Endodermal cell (in vitro differentiated cells): Measurements from ENCODE around the gene FXN. TPM values are rescaled to one million over a fixed set of nuclear protein-coding genes. Genes with fewer than 3 reads are reported as not detected.

Experiments
- DNase-seq: peaks from one replicate; pipeline ENCODE4 v3.0.0-alpha.2; 2017
- H3K27ac ChIP-seq: 2 replicates; pipeline ENCODE4 v1.5.1; 2013; ENCODE audit warnings: mild to moderate bottlenecking, low read depth, low read length, moderate library complexity
- H3K27me3 ChIP-seq: 2 replicates; pipeline ENCODE4 v1.6.1; 2013; ENCODE audit warnings: mild to moderate bottlenecking, low read length, moderate library complexity; ENCODE audit not compliant: insufficient read depth, control insufficient read depth, poor library complexity, severe bottlenecking
- H3K36me3 ChIP-seq: 2 replicates; pipeline ENCODE4 v1.7.0; 2013; ENCODE audit warnings: mild to moderate bottlenecking, low read length, moderate library complexity; ENCODE audit not compliant: control insufficient read depth, insufficient read depth
- H3K4me1 ChIP-seq: one replicate; pipeline ENCODE4 v1.7.0; 2013; ENCODE audit warnings: low read length; ENCODE audit not compliant: control insufficient read depth, insufficient read depth
- H3K4me3 ChIP-seq: 2 replicates; pipeline ENCODE4 v1.5.1; 2013; ENCODE audit warnings: mild to moderate bottlenecking, low read length, moderate library complexity
- H3K9ac ChIP-seq: 2 replicates; pipeline ENCODE4 v1.6.1; 2013; ENCODE audit warnings: mild to moderate bottlenecking, low read length, moderate library complexity; ENCODE audit not compliant: poor library complexity, severe bottlenecking; ENCODE audit errors: extremely low read depth
- H3K9me3 ChIP-seq: 2 replicates; pipeline ENCODE4 v1.6.1; 2013; ENCODE audit warnings: mild to moderate bottlenecking, low read length, moderate library complexity; ENCODE audit not compliant: control insufficient read depth
- H3K27ac Mint-ChIP-seq: 2 replicates; pipeline ENCODE4 v1.8.0; 2020; ENCODE audit warnings: mixed read lengths
- H3K27me3 Mint-ChIP-seq: 2 replicates; pipeline ENCODE4 v1.8.0; 2021; ENCODE audit warnings: mild to moderate bottlenecking, mixed read lengths; ENCODE audit not compliant: insufficient read depth
- H3K36me3 Mint-ChIP-seq: 2 replicates; pipeline ENCODE4 v1.8.0; 2020; ENCODE audit warnings: low read depth, mixed read lengths
- H3K4me1 Mint-ChIP-seq: 2 replicates; pipeline ENCODE4 v1.8.0; 2020; ENCODE audit warnings: mixed read lengths
- H3K4me3 Mint-ChIP-seq: 2 replicates; pipeline ENCODE4 v1.8.0; 2020; ENCODE audit warnings: mild to moderate bottlenecking, moderate library complexity, mixed read lengths
- H3K9me3 Mint-ChIP-seq: 2 replicates; pipeline ENCODE4 v1.8.0; 2020; ENCODE audit warnings: mild to moderate bottlenecking, mixed read lengths
- WGBS, 2 experiments: methylation state at CpG; one replicate each; pipeline versions ENCODE4 v1.1.5 to v1.1.7; 2013; ENCODE audit warnings: missing lambda C conversion rate in 2 of 2, mixed read lengths in 1 of 2; ENCODE audit not compliant: insufficient coverage in 1 of 2, insufficient read length in 1 of 2; 5-methylcytosine and 5-hydroxymethylcytosine counted together
- total RNA-seq, 2 donors: library from RNA; stranded (reverse); fragmentation: NEBNext Ultra II Directional in 1 of 2; extraction: Animal tissue kit (Norgen Biotek cat#: 25700) in 1 of 2; gene quantifications; 2 replicates in 1 of 2; 3 replicates in 1 of 2; pipeline ENCODE4 v1.2.1, GENCODE V29; 2021
- TF ChIP-seq, protein P1 (sequence below): fragments of 200-600 bp; sonication (generic); conservative IDR thresholded peaks from 2 replicates; pipeline ENCODE4 v1.5.0; 2021; ENCODE audit warnings: antibody characterized with exemption, mild to moderate bottlenecking

Gene FXN
- total RNA-seq, 2 donors from 2014 or later: 33.0 to 34.1 TPM

DNA sequence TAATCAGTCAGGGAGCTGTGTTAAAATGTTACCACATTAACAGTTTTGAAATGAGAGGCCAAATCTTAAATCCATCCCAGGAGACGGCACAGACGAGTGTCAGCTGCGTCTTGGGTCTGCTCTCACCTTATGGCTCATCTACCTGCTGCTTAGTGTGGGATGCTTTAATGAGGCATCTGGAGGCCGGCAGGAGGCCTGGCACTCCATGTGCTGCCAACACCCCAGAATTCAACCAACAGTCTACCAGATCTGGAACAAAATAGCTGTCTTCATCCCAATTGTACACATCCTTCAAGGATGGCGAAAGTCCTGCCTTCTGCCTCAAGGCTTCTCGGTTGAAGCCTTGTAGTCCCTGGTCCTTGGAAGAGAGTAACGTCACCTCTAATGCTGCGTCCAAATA is 33.6 kb upstream of the FXN start:
- Mint-ChIP-seq H3K4me1 (peaks cover 24% of the 10 kb centered on the region), H3K4me3 (no peak overlapping the region), H3K27ac (no peak overlapping the region), H3K27me3 (no peaks in the 10 kb centered on the region), H3K36me3 (peaks cover 3% of the 10 kb centered on the region), H3K9me3 (no peaks in the 10 kb centered on the region)
- H3K4me1 ChIP-seq: peaks cover 4% of the 10 kb centered on the region
- 71 to 100% methylated on average over 4 to 8 of the region's 8 CpGs for WGBS, 2 experiments
- H3K27ac ChIP-seq: no peak overlapping the region
- DNase-seq: no peak
- TF ChIP-seq, protein P1, sequence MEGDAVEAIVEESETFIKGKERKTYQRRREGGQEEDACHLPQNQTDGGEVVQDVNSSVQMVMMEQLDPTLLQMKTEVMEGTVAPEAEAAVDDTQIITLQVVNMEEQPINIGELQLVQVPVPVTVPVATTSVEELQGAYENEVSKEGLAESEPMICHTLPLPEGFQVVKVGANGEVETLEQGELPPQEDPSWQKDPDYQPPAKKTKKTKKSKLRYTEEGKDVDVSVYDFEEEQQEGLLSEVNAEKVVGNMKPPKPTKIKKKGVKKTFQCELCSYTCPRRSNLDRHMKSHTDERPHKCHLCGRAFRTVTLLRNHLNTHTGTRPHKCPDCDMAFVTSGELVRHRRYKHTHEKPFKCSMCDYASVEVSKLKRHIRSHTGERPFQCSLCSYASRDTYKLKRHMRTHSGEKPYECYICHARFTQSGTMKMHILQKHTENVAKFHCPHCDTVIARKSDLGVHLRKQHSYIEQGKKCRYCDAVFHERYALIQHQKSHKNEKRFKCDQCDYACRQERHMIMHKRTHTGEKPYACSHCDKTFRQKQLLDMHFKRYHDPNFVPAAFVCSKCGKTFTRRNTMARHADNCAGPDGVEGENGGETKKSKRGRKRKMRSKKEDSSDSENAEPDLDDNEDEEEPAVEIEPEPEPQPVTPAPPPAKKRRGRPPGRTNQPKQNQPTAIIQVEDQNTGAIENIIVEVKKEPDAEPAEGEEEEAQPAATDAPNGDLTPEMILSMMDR: no peak
- H3K27me3 ChIP-seq: no peaks in the 10 kb centered on the region
- H3K9ac ChIP-seq: no peak overlapping the region
- H3K4me3 ChIP-seq: no peak overlapping the region
- peaks cover 3% of the 10 kb centered on the region for H3K36me3 ChIP-seq
- no peaks in the 10 kb centered on the region for H3K9me3 ChIP-seq

- H3K4me1 Mint-ChIP-seq: peaks cover 13% of the 10 kb centered on the region
- Histone ChIP-seq H3K9ac (no peak overlapping the region), H3K4me1 (peaks cover 4% of the 10 kb centered on the region), H3K27me3 (no peaks in the 10 kb centered on the region), H3K36me3 (peaks cover 3% of the 10 kb centered on the region), H3K4me3 (no peak overlapping the region), H3K9me3 (no peaks in the 10 kb centered on the region), H3K27ac (no peak overlapping the region)
- 81 to 83% methylated on average over 8 of the region's 8 CpGs for WGBS, 2 experiments
- H3K36me3 Mint-ChIP-seq: peaks cover 3% of the 10 kb centered on the region
- no peaks in the 10 kb centered on the region for H3K9me3 Mint-ChIP-seq
- no peak for DNase-seq
- H3K27ac Mint-ChIP-seq: no peak overlapping the region
- no peaks in the 10 kb centered on the region for H3K27me3 Mint-ChIP-seq
- no peak overlapping the region for H3K4me3 Mint-ChIP-seq
- TF ChIP-seq, protein P1: no peak
These were observed 32.5 kb upstream of the FXN start for GRCh38 chr9:69003051-69003450.

GRCh38 chr9:69004836-69005235 is 30.7 kb upstream of the FXN start:
- H3K4me1 ChIP-seq: no peaks in the 10 kb centered on the region
- TF ChIP-seq, protein P1: no peak
- H3K4me3 Mint-ChIP-seq: no peak overlapping the region
- no peak overlapping the region for H3K9ac ChIP-seq
- no peaks in the 10 kb centered on the region for H3K27me3 ChIP-seq
- no peaks in the 10 kb centered on the region for H3K27me3 Mint-ChIP-seq
- DNase-seq: no peak
- peaks cover 14% of the 10 kb centered on the region for H3K36me3 ChIP-seq
- 85 to 100% methylated on average over 1 to 2 of the region's 2 CpGs for WGBS, 2 experiments
- no peaks in the 10 kb centered on the region for H3K9me3 Mint-ChIP-seq
- no peak overlapping the region for H3K27ac ChIP-seq
- H3K4me3 ChIP-seq: no peak overlapping the region
- H3K27ac Mint-ChIP-seq: no peak overlapping the region
- H3K9me3 ChIP-seq: no peaks in the 10 kb centered on the region
- no peaks in the 10 kb centered on the region for H3K4me1 Mint-ChIP-seq
- peaks cover 3% of the 10 kb centered on the region for H3K36me3 Mint-ChIP-seq
